T-helper 9 cell (primary cell): Measurements from ENCODE around the gene PCYT2.

Experiments used
- DNase-seq: peaks from one replicate; pipeline ENCODE4 v3.0.0-alpha.2; 2020

Gene PCYT2

DNA sequence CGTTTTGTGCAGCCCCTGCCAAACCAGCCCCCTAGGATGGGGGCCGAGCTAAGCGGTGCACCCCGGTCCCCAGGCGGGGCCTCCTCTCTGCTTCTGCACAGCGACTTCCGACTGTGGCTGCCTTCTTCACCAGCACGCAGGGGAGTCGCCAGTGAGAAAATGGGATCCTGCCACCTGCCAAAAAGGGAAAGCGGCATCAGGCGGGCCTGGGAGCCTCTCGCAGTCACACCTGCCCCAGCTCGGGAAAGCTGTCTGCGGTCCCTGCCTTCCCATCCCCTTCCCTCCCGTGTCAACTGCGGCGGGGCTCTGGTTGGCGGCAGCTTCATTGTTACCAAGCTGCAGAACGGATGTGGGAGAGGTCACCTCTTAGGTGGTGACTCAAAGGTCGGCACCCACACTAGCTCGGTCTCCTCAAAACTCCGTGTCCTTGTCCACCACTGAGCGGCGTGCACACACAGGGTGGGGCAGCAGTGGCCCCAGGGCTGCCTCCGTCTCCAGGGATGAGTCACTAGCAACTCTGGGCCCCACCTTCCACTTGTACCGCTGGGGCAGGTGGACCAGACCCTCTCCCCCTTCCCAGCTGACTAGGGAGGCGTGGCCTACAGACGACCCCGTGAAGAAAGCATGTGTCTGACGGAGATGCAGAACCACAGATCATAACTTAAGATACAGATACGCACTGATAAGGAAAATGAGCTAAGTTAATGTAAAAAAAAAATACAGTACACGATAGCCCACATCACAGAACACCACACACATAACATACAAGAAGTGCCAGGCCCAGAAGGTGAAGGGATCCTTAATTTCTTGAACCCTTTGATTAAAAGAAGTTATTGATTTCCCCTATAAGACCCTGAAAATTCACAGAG, 1.5 kb upstream of the PCYT2 start:
- no peak for DNase-seq

DNA sequence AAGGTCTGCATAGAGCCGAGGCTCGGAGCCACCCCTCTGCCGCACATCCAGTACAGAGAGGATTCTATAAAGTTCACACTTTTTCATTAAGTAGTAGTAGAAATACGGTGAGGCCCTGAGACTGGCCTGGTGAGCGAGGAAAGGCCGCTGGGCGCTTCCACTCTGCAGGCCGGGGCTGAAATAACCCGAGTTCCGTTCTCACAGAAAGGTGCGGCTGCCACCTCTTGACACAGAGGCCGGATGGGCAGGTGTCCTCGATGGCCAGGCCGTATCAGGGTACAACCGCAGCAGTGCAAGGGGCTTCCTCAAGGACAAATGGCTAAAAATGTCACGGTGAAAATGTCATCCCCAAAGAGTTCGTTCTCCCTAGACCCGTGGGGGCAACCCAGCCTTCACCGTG, 770 bp upstream of the PCYT2 start:
- no peak for DNase-seq

DNA sequence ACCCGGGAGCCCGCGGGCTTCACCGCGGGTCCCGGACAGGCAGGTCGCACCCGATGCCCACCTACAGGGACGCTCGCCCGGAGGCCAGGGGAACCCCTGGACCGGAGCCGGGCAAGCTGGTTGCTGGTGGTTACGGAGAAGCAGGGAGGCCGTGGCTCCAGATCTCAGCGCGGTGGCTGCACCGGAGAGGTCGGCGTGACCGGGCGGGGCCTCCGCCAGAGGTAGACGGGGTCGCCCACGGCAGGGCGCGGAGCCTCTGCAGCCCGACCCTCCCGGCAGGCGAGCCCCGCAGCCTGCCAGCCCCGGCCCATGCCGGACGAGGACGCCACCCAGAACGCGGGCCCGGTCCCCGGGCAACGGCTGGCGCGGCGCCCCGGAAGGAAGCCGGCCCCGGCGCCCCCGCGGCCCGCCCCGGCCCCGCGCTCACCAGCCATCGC, 341 bp downstream of the PCYT2 start:
- DNase-seq: no peak

DNA sequence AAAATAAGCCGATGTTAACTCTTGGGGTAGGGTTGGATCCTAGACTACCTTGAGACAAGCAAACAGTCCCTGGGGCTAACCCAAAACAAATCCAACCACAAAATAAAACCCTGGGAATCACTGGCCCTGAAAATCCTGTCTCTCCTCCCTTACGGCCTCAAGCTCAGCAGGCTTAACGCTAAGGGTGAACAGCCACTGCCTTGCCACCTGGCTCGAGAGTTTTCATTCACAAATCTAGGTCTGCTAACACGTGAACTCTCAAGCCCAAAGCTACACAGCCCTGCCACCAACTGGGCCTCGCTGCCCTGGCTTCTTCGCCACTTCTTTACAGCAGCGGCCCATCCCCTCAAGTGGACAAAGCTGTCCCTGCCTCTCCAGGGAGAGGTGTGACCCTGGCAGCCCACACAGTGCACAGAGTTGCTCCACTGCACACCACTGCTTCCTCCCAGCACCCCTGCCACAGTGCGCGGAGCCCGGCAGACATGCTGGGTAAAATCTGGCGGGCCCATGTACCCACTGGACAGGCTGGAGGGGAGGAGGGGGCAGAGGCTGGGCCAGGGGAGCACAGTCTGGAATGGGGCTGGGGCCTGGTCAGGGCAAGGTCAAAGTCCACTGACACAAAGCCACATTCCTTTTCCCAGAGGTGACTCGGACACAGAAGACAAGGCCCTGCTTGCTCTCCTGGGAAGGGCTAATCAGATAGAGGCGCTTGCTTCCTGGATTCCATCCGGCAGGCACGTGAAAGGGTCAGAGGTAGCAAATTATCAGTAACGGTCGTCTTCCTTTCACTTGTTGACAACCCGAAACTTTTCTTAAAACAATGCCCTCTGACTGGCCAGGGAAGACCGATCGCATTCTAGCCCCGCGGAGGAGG, 996 bp downstream of the PCYT2 start:
- no peak for DNase-seq

DNA sequence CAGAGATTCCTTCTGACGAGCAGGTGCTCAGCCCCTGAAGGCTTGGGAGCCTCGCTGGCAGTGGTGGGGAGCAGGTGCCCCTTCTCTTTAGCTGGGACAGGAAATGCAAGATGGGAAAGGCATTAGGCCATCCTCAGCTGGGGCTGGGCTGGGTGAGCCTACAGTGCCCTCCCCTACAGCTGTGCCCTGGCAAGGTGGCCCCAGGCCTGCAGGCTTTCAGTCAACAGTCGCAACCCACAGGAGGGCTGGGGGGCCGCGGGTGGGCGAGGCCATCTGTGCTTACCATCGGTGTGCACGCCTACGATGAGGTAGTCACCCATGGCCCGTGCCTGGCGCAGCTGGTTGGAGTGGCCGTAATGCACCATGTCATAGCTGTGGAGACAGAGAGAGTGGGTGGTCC, 2.0 kb downstream of the PCYT2 start:
- DNase-seq: no peak

DNA sequence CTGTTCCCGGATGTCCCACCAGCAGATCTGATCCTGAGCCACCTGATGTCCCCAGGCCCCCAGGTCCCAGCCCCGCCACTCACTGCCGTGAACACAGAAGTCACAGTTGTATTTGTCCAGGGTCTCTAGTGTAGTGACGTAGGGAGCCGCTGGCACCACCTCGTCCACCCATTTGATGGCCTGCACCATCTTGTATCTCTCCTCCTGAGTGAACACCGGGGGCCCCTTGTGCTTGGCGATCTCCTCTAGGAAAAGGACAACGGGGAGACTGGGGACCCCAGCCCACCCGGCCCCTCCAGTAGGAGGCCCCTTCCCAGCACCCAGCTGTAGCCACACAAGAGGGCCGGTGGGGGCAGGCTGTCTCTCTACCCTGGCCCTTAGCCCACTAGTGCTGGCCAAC, 2.4 kb downstream of the PCYT2 start:
- DNase-seq: no peak

DNA sequence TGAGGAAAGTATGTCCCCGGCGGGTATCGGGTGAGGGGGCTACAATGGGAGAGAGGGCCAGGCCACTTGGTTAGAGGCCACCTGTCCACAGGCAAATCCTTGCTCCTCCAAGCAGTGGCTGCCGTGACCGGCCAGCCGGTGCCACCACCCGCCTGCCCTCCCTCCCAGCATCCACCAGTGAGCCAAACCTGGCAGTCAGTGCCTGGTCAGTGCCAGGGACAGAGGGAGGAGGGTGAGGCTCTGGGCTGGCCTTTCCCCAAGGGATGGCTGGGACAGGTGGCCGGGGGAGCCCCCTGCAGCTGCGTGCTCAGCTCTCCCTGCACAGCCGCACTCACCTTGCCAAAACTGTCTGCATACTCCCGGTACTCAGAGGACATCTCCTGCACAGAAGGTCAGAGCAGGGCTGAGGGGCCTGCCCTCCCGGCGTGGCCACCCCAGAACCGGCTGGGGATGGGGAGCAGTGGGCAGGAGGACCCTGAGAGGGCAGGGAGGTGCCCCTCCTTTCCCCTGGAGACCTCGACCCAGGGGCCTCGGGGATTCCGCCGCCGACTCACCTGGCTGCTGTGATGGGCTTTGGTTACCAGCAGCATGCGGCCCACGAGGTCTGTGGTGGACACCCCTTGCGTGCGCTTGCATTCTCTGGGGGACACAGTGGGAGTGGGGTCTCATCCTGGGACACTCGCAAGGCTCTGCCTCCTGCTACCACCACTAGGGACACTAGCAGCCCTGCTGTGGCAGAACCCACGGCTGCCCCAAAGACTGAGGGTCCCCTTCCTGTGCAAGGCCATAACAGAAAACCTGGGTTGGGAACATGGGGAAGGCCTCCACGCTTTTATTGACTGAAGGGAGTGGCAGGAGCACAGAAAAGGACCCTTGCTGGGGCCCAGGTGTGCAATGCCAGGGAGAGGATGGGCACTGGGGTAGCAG, 3.7 kb downstream of the PCYT2 start:
- no peak for DNase-seq

DNA sequence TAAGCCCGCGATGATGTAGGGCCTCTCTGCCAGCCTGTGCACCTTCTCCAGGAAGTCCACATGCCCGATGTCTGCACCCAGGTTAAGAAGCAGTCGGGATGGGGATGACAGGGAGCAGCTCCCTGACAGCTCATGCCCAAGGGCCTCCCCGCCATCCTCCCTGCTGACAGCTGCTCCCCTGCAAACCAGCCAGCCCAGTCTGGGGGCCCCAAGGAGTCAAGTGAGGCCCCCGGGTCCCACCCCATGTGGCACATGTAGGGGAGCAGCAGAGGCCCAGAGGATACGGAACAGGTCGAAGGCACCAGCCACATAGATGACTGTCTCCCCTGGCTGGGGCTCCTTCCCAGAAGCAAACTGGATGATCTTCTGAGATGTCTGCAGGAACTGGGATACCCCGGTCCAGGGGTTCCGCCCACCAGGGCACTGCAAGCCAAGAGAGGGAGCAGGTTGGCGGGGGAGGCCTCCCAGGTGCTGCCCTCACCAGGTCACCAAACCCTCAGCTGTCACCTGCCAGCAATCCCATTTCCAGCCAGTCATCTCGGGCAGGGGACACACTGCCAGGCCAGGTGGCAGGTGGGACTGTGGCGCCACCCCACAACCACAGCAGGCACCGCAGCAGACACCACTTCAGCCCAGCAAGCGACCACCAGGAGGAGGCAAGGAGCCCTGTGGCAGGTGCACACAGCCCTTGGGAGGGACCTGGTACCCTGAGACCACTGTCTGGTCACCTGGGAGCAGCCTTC, 4.6 kb downstream of the PCYT2 start:
- DNase-seq: no peak

DNA sequence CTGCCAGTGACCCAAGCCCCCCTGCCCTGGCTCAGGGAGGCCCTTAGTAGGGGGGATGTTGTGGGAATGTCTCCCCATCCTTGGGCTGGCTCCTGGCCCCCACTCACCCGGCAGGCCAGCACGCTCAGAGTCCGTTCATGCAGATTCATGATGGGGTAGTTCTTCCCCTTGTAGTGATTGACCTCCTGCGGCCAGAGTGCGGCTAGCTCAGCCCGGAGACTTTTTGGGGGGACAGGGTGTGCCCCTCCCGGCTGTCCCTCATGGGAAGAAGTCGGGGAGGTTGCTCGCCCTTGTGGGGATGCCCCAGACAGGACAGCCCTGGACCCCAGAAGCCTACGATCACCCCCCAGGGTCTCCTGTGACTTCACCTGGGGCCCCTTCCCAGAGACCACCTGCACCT, 5.2 kb downstream of the PCYT2 start:
- DNase-seq: no peak

DNA sequence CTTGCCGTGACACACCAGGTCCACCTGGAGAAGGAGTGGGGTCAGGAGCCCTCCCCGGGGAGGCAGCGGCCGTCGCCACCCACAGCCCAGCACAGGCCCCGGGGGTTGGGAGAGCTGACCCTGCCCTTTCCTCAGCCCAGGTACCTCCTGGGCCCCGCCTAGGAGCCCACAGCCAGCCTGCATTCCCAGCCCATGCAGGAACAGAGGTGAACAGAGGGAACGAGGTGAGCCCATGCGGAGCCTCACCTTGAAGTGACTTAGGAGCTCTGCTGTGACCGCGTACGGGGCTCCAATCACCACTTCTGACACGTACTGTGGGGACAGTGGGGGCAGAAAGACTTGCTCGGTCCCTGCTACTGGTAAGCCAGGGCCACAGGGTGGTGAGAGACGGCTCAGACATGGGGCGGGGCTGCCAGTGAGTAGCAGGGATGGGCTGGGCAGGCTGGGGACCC, 5.7 kb downstream of the PCYT2 start:
- DNase-seq: no peak

DNA sequence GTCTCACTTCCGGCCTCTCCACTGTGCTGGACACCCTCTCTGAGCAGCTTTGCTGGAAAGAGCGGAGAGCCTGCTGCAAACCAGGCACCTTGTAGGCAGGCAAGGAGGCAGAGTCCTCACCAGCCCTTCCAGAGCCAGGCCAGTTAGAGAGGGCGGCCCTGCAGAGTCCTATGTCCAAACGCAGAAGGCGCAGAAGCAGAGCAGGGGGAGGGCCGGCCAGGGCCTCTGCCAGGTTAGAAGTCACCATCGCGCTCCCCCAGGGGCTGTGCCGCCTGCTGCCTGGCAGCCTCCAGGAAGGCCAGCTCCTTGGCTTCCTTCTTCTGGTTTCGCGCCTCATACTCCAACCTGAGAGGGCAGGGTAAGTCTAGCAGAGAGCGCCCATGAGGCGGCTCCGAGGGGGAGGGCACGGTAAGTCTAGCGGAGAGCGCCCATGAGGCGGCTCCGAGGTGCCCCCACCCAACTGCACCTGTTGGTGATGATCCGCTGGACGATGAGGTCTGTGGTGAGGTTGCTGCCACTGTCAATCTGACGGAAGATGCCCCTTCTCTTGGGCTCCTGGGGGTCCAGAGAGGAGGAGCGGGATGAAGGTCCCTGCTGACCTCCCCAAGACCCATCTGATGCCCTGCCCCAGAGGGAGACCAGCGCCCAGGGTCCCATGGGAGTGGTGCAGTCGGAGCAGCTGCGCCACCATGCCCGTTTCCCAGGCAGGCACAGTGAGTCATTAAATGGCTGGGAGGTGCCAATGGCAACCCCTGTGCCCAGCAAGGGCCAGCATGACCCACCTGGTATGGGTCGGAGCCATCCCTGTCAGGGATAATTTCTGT, 6.4 kb downstream of the PCYT2 start:
- DNase-seq: no peak

DNA sequence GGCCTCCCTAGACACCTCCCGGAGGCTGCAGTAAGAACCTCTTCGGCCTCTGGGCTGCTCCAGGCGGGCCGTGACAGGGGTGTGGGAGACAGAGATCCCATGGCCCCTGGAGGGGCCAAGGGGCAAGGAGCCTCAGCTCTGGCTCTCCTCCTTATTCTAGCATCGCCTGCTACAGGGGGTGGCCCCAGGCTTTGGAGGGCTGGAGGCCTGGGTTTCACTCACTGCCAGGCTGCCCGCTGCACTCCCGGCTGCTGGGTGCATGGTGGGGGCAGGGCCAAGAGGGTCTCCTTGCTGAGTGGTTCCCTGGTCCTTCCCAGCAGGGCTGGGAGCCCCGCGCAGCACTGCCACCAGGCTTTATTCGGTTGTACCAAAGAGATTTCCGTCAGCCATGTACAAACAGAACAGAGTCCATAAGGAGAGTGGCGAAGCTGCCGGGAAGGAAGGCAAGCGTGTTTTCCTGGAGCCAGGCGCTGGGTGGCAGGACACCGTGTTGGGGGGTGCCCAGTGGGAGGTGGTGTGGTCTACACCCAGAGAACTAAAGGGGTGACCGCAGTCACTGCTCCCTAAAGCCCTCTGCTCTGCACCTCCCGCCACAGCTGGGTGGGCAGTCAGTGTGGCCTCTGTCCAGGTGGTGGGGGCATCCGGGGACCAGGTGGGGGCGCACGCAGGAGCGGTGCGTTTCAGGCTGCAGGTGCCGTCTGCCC, 7.2 kb downstream of the PCYT2 start:
- DNase-seq: no peak

DNA sequence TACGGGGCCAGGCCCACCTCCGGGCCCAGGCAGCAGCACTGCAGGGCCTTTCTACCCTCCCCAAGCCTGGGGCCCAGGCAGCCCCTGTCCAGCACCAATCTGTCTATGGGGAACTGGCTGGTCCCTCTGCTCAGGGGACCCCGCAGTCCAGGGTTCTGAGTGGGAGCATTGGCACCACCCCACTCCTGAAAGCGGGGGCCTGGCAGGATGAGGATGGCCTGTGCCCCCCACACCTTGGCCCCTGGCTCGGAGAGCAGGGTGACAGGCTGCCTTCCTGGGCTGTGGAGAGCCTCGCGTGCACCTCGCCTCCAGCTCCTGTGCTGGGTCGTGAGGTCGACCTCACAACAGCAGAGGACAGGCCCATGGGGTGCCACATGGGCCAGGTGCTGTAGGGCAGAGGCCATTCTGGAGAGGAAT, 7.8 kb downstream of the PCYT2 start:
- DNase-seq: no peak

DNA sequence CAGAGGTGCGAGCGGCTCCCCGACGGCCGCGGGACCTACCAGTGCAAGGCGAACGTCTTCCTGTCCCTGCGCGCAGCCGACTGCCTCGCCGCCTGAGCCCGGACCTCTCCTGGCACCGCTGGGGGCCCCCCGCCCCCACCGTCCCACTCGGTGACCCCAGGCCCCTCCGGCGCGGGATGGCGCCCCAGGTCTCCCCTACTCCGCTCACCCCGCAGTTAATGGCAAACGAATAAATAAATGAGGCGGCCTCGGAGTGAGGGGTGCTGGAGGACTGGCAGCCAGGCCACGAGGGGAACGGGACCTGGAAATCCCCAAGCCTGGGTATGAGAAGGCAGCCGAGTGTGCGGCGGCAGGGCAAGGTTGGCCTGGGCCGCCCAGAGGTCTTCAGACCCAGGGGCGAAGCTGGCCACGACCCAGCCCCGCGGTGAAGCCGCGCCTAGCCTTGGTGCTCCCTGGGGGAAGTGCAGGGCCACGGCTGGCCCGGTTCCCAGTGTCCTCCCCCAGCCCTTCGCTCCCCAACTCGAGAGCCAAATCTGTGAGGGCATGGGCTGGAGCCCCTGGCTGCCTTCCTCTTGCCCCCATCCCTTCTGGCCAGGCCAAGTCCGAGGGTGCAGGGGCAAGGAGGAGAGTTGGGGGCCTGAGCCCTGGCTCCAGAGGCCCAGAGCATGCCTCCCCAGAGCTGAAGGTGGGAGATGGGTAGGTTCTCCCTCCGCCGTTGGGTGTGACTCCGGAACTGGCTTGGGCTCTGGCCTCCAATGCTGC, 8.4 kb downstream of the PCYT2 start:
- DNase-seq: no peak

DNA sequence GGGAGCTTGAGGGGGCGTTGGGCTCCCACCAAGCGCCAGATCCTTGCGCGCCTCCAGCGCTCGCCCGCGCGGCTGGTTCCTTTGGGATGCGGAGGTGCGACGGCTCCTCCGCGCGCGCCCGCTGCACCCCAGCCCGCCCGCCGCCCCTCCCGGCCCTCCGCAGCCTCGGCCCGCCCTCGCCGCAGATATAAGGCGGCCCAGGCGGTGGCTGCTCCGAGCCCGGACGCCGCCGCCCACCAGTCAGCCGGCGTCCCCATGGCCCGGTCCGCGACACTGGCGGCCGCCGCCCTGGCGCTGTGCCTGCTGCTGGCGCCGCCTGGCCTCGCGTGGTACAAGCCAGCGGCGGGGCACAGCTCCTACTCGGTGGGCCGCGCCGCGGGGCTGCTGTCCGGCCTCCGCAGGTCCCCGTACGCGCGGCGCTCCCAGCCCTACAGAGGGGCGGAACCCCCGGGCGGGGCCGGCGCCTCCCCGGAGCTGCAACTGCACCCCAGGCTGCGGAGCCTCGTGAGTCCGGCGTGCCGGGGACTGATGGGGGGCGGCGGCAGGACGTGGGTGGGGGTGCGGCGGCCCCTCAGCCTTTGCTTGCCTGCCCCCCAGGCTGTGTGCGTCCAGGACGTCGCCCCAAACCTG, 9.1 kb downstream of the PCYT2 start, which contains the start of gene NPB:
Gene NPB (plus strand): TSS at position 216 of the 630 bp plus-strand sequence. CDS start 40 bp downstream, at position 256.
- no peak for DNase-seq

DNA sequence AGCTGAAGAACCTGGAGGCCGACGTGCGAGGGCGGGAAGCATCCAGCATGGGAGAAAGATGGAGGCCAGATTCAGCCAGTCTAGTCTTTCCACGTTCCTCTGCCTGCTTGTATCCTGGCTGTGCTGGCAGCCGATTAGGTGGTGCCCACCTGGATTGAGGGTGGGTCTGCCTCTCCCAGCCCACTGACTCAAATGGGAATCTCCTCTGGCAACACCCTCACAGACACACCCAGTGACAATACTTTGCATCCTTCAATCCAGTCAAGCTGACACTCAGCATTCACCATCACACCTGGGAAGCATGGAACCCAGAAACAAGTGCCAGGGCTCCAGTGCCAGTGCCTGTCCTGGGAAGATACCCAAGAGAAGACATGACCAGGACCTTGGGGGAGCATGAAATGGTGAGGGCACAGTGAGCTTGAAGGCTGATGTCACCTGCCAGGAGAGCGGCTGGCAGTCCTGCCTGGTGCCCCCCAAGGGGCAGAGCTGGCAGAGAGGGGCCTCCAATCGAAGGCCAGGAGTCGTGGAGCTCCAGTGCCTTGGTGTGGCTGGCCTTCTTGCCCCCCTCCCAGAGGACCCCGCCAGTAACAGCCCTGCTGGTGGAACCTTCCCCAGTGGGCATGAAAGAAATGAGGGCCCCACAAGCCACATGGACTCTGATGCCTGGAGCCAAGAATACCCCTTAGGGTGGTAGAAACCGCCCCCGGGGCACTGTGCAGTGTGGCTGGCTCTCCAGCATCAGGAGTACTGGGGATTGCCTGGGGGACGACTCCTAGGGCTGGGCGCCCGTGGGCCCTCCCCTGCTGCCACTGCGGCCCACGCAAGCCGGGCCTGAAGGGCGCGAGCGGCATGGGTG, 9.8 kb downstream of the PCYT2 start:
- no peak for DNase-seq

DNA sequence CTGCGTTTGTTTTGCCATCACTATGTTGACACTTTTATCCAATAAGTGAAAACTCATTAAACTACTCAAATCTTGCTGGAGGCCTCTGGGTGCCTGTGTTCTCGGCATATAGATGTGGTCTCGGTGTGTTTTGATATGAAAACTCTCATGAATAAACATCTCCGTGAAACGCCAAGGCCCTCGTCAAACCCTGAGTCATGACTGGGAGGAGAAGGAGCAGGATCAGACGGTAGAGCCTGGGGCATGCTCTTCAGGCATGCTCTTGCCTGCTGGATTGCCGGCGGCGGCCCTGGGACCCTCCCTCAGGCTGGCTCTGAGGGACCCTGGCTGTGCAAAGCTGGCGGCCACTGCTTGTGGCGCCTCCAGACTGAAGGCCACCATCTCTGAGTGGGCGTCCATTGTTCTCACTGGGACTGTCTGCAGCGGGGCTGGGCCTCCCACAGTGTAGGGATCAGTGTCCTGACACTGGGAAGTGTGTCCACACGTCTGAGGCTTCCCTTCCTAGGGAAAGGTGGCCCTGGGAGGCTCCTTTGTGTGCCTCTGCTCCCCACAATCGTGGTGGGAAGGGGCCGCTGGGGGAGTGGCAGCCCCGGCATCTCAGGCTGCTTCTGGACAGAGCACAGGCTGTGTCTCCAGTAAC, 10.9 kb downstream of the PCYT2 start:
- DNase-seq: no peak
